HG02840 (cell line): Measurements from ENCODE around the gene LRP1.
"Not testable (repeated sequence)": the region's sequence is repeated elsewhere in the genome, so short reads cannot be mapped to it uniquely, and the experiment has no call there.

Experiments
- ATAC-seq: cut with Tn5 transposase; IDR thresholded peaks from one replicate; pipeline ENCODE4 v1.9.1; 2021; ENCODE audit warnings: mild to moderate bottlenecking, moderate library complexity, moderate number of reproducible peaks; ENCODE audit not compliant: unreplicated experiment, low FRiP score

LRP1 gene

GRCh38 chr12:57110104-57111030 is 17.9 kb upstream of the LRP1 start:
- ATAC-seq = peak; percentile 45

DNA sequence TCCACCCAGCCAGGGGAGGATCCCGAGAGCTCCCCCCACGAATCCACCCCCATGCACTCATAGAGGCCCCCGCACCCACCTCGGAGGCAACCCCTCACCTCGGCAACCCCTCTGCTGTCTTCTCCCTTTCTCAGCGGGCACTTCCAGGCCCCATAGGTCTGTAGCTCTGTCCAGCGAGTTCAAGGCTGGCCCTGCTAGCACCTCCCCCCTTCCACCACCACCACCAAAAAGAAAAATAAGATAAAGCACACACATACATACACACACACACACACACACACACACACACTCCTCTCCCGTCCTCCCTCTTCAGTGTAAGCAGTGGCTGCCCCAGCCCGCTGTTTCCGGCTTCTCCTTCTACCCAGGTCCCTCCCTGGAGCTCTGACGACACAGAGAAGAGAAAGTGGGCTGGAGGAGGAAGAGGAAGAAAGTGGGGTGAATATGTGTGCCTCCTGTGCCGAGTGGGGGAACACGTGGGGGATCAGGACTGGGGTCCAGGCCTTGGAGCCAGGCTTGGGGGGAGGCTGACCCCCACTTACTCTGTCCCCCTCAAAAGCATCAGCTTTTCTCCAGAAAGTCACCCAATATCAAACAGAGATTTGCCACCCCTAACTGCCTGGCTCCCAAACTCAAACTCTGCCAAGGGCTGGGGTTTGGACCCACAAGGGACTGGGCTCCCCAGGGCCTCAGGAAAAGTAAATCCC is 17.1 kb upstream of the LRP1 start, which contains the start of gene STAT6:
Gene STAT6, minus strand, starts transcription at position 332 of the 704 bp plus-strand sequence. CDS start 3,084 bp downstream, outside the sequence.
- peak; percentile 49 for ATAC-seq

DNA sequence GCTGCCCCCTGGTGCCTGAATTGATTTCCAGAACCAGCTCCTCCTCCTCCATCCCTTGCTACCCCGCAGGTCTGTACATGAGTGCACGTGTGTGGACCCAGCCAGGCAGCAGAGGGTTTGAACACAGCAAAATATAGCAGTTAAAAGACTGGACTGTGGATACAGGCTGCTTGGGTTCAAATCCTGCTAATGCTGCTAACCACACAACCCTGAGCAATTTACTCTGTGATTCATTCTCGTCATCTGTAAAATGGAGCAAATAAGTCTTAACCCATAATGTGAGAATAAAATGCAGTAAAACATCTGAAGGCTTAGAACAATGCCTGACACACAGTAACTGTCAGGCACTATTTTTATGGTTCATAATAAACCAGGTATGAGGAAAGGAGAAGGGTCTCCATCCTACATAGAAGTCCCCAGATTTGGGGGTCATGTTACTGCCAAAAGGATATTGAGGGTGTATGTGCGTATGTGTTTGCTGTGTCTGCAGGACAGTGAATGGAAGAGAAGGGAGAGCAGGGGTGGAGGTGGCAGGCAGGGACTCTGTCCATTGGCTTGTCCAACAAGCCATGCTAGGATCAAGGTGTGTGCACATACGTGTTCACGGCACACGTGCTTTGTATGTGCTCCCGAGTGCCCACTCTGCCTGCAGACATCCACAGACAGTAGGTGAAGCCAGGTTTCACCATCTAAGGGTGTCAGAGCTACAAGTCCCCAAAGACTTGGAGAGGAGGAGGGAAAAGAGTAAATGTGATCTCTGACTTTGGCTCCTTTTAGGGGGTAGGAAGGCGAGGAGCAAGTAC is 15.6 kb upstream of the LRP1 start:
- ATAC-seq = peak; percentile 33

DNA sequence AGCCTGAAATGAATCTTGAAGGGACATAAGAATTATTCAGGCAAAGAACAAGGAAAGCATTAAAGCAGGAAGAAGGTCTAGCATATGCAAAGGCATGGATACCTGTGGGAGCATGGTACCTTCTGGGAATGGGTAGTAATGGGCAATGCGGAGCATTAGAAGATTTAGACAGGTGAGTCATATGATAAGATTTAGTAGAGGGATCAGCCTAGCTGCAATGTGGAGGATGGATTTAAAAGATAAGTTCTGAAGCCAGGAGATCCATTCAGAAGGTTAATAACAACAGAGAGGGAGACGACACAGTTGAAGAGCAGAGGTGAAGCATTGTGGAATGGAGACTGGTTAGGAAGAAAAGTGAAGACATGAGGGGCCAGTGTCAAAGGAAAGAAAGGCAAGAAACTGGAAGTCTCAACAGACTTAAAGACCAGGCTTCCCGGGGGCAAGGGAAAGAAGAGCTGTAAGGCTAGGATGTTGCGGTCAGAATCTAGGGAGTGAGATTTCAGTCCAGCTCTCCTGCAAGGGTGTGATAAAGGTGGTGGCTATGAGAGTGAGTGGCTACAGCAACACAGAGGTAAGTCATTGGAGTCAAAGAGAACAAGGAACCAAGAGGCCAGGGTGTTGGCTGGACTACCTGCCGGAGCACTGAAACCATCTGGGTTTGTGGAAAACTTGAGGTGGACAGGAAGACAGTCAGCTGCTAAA is 11.6 kb upstream of the LRP1 start:
- ATAC-seq = no peak

DNA sequence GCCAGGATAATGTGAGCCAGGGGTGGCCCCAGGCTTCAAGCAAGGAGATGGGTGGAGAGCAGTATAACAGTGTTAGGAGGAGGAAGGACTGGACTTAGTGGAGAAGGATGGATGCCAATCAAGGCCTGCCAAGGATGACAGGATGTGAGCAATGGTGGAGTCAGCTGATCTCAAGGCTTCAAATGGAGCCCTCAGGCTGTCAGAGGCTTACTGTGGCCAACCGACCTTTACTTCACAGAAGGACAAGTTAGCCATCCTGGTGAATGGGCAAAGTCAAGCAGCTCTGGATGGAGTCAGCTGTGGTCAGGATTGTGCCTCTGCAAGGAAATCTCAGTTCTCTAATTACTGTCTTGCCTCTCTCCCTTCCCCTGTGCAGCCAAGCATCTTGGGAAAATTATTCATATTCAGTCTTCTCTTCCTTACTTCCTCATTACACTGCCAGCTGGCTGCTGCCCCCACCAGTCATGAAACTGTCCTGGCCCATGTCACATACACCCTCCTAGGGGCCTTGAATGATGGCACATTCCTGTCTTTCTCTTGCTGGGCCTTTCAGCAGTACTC is 9.5 kb upstream of the LRP1 start:
- ATAC-seq = no peak

DNA sequence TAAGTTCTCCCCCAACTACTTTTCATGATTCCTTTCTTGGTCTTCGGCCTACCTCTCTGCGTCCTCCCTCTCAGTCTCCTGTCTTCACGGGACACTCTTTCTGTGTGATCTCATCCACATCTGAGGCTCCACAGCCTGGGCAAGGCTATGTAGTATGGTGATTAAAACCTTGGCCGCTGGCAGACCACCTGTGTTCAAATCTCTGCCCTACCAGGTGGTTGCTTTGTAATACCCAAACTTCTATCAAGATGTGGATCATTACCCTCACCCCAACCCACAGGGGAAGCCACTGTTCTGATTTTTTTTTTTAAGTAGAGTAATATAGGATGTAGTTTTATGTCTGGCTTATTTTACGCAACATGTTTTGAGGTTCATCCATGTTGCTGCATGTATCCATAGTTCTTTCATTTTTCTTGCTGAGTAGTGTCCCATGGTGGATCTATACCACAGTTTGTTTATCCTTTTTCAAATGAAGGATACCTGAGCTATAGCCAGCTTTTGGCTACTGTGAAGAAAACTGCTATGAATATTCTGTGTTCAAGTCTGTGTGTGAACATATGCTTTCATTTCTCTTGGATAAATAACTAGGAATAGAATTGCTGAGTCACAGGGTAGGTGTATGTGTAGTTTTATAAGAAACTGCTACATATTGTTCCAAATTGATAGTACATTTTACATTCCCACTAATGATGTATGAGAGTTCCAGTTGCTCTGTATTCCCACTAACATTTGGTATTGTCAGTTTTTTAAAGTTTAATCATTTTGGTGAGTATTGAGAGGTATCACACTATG is 8.8 kb upstream of the LRP1 start:
- ATAC-seq = no peak

GRCh38 chr12:57120718-57121117 is 7.6 kb upstream of the LRP1 start:
- not testable (repeated sequence) for ATAC-seq

DNA sequence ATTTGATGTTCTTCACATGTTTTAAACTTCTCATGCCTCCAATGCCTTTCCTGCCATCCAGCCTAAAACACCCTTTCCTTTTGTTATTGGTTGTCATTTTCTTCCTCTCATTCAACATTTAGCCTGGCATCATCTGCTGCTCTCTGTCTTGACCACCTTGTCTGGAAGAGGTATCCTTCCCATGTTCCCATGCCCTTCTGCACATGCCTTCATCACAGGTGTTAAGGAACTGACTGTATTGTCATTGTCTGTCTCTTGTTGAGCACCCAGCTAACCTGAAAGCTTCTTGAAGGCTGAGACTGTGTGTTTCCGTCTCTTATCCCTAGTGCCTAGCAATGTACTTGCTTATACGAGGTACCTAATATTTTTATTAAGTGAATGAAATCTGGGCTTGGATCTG is 4.5 kb upstream of the LRP1 start:
- ATAC-seq = no peak

- ATAC-seq = no peak
Measured at GRCh38 chr12:57124261-57124877, 3.9 kb upstream of the LRP1 start.

DNA sequence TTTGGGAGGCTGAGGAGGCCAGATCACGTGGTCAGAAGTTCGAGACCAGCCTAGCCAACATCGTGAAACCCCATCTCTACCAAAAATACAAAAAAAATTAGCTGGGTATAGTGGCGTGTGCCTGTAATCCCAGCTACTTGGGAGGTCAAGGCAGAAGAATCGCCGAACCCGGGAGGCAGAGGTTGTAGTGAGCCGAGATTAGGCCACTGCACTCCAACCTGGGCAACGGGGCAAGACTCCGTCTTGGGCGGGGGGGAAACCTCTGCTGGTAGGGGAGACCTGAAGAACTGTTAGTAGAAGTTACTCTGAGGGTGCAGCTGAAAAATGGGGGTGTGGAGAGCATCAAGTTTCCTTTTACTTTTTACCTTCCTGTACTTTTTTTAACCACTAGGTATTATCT is 2.2 kb upstream of the LRP1 start:
- no peak for ATAC-seq

DNA sequence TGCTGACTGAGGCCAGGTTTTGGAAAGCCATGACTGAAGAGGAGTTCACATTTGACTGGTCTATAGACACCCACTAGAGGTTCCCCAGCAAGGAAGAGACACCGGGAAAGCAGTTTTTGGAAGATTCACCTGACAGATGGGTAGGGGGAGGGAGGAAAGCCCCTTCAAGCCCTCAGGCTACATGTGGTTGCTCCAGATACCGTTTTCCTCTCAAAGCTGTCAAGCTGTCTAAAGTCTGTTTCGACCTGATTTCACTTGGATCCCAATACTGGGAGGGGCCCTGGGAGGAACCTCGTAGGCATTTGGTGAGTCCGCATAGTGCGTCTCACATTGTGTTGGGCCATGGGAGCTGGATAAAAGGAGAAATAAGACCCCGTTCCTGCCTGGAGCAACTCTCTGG is 1.7 kb upstream of the LRP1 start:
- ATAC-seq = no peak

- no peak for ATAC-seq
Measured at GRCh38 chr12:57127101-57127725, 1.1 kb upstream of the LRP1 start.

GRCh38 chr12:57128519-57129247 is 400 bp downstream of the LRP1 start:
- no peak for ATAC-seq

- no peak for ATAC-seq
Measured at GRCh38 chr12:57129321-57129842, 1.1 kb downstream of the LRP1 start.

GRCh38 chr12:57129889-57130288 is 1.6 kb downstream of the LRP1 start:
- ATAC-seq = no peak

- ATAC-seq = no peak
Measured at GRCh38 chr12:57130941-57131340, 2.7 kb downstream of the LRP1 start.
